Measurements from ENCODE around the gene MMP24OS. TPM values are rescaled to one million over a fixed set of nuclear protein-coding genes. Genes with fewer than 3 reads are reported as not detected.

The MMP24OS gene
- total RNA-seq, 1 experiment from 2014 or later, result 59.6 TPM

DNA sequence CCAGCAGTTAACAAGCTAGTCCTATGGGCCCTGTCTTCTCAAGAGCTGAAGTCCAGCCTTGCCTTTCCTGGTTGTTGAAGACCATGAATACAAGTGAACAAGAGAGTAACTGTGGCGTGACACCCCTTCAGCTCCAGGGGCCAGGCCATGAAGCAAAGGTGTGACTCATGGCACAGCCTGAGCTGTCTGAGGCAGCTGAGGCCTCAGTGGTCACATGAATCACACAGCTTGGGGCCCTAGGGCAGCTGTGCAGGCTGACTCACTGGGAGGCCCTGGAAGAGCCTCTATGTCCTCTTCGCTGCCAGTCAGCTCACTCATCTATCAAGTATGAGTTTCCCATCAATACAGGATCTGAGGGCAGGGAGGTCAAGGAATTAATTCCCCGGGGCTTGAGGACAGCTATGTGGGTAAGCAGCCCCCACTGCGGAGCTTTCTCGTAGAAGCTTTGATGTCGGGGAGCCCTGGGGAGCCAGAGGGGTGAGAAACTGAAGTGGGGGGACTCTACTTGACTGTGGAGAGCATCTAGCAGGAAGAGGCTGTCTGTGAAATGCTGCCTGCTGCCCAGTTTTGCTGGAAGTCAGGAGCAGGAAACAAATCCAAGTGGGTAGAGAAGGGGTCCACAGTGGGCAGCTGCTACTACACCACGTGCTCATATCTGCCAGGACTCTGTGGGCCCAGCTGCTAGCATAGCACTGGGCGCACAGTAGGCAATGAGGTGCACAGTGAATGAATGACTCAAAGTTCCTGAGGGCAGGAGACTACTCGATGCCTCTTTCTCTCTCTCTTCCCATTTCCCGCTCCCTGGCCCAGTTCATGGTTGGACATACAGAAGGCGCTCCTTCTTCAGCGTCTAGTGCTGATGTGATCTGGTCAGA lies 28.0 kb upstream of the MMP24OS start:
- POLR2A ChIA-PET, result interaction anchor here (0.6 to 4.3 kb wide), 16 partner anchors 9 to 214 kb away, joined by 3 to 19 read pairs (median 4); partner anchors contain the start of genes CEP250, EIF6, MMP24OS and TRPC4AP
- CTCF ChIA-PET, result interaction anchor here (0.7 to 9.7 kb wide), 16 partner anchors 12 to 210 kb away, joined by 3 to 108 read pairs (median 6); partner anchors contain the start of genes EIF6, FAM83C and UQCC1
- no peak overlapping the region for H2AFZ ChIP-seq (ENCODE audit: low read depth, low read length, poor library complexity, severe bottlenecking)
- DNase-seq (ENCODE audit: low read depth, low spot score) (peak; percentile 97), ATAC-seq (peak; percentile 81)
- BruUV-seq (replicated peaks), result no TSS peak
- no peaks in the 10 kb centered on the region for H3K27me3 ChIP-seq (ENCODE audit: insufficient read depth, low read length)
- no peaks in the 10 kb centered on the region for H3K9me3 ChIP-seq (ENCODE audit: control insufficient read depth in 1 of 2, insufficient read depth in 1 of 2, low read depth in 1 of 2, low read length in 2 of 2)
- H3K9ac ChIP-seq (ENCODE audit: low read length), result peak overlapping the region; percentile 58
- intact Hi-C loops (cut with micrococcal nuclease), result loop anchor here (2.0 kb wide), 1 partner anchor 133 kb away; the partner anchor contains the start of gene GDF5
- RAD21 ChIA-PET (ENCODE audit: low non-redundant PET in 1 of 2, low total read pairs in 2 of 2, uncharacterized antibody in 2 of 2, unreplicated experiment in 2 of 2), result interaction anchor here (0.6 to 3.6 kb wide), 3 partner anchors 13 to 132 kb away, joined by 4 to 26 read pairs (median 4); no protein-coding TSS in a partner anchor
- no peaks in the 10 kb centered on the region for H4K20me1 ChIP-seq (ENCODE audit: insufficient read depth)
- peak overlapping the region in 1 of 2 experiments; percentile 13; a peak in 1 of 4 replicates for H3K4me3 ChIP-seq (replicated peaks in 1 of 2; ENCODE audit: low read depth in 1 of 2, low read length in 2 of 2)
- TF ChIP-seq POLR2A (IDR thresholded peaks at IDR 0.05; ENCODE audit: borderline replicate concordance, extremely low read depth, insufficient read depth, insufficient read length) (no peak), TCF7L2 (IDR thresholded peaks at IDR 0.05; ENCODE audit: borderline replicate concordance, extremely low read depth, insufficient read depth, insufficient read length) (peak; percentile 86), POLR2AphosphoS5 (IDR thresholded peaks at IDR 0.05; ENCODE audit: low read depth, low read length) (peak; percentile 72), YY1 (IDR thresholded peaks at IDR 0.05; ENCODE audit: extremely low read depth, insufficient replicate concordance, low read depth, low read length) (no peak)
- TF ChIP-seq, protein P1, sequence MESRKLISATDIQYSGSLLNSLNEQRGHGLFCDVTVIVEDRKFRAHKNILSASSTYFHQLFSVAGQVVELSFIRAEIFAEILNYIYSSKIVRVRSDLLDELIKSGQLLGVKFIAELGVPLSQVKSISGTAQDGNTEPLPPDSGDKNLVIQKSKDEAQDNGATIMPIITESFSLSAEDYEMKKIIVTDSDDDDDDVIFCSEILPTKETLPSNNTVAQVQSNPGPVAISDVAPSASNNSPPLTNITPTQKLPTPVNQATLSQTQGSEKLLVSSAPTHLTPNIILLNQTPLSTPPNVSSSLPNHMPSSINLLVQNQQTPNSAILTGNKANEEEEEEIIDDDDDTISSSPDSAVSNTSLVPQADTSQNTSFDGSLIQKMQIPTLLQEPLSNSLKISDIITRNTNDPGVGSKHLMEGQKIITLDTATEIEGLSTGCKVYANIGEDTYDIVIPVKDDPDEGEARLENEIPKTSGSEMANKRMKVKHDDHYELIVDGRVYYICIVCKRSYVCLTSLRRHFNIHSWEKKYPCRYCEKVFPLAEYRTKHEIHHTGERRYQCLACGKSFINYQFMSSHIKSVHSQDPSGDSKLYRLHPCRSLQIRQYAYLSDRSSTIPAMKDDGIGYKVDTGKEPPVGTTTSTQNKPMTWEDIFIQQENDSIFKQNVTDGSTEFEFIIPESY (IDR thresholded peaks at IDR 0.05; ENCODE audit: extremely low read depth, insufficient replicate concordance, low read length), result peak; percentile 80
- peak overlapping the region; percentile 94 for H3K27ac ChIP-seq (ENCODE audit: low read depth, low read length)
- no peaks in the 10 kb centered on the region for H3K9me2 ChIP-seq (ENCODE audit: insufficient read depth)
- peaks cover 62 to 84% of the 10 kb centered on the region in 2 experiments for H3K4me1 ChIP-seq (ENCODE audit: control insufficient read depth in 1 of 2, insufficient read depth in 2 of 2, low read length in 2 of 2)
- H3K4me2 ChIP-seq (ENCODE audit: low read length), result peak overlapping the region; percentile 73
- no peaks in the 10 kb centered on the region for H3K79me2 ChIP-seq (ENCODE audit: insufficient read depth, low read length)
- H3K36me3 ChIP-seq (ENCODE audit: control insufficient read depth in 1 of 2, insufficient read depth in 2 of 2, low read length in 2 of 2), result 0 out of 4 replicates have a peak, but pooled peaks cover 0 to 2% of the 10 kb centered on the region in 2 experiments

Data from HCT116 (cell line).